ENCODE data around the gene GFAP. TPM values are rescaled to one million over a fixed set of nuclear protein-coding genes. Genes with fewer than 3 reads are reported as not detected.

Gene GFAP
- total RNA-seq, 1 experiment from 2014 or later, result 1.2 TPM

DNA sequence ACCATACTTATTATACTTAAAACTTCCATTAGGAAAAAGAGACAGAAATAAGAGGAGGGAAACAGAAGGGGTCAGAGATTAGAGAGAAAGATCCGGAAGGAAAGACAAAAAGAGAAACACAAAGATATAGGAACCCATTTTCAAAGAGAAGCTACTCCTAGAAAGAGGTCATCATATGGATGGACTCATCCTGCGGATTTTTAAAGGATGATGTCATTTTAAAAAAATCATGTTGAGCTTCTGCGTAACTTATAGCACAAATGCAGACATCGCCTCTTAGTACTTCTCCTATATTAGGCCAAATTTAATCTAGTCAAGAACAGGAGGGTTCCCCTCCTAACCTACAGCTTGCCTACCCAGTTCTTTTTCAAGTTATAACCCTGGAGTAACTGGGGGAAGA is 34.2 kb downstream of the GFAP start:
- no peaks in the 10 kb centered on the region for H3K27me3 ChIP-seq (ENCODE audit: insufficient read depth, low read length)
- no peaks in the 10 kb centered on the region for H3K9me3 Mint-ChIP-seq
- H2BK12ac ChIP-seq (ENCODE audit: insufficient read length, low read depth, low read length), result no peak overlapping the region
- no peak overlapping the region for H4K5ac ChIP-seq (ENCODE audit: insufficient read length, low read depth, low read length)
- no peak overlapping the region for H3K14ac ChIP-seq (ENCODE audit: insufficient read depth, low read length)
- peaks cover 42 to 85% (median 74%) of the 10 kb centered on the region in 3 experiments; a peak in 6 of 7 replicates for H3K36me3 Mint-ChIP-seq (ENCODE audit: insufficient read depth in 1 of 3, low read depth in 3 of 3)
- no peak overlapping the region for H4K91ac ChIP-seq (ENCODE audit: insufficient read length, low read depth, low read length)
- no peak overlapping the region for H3K23ac ChIP-seq (ENCODE audit: insufficient read length, low read depth, low read length)
- no peak overlapping the region for H3K4me3 Mint-ChIP-seq
- TF ChIP-seq, protein P1, sequence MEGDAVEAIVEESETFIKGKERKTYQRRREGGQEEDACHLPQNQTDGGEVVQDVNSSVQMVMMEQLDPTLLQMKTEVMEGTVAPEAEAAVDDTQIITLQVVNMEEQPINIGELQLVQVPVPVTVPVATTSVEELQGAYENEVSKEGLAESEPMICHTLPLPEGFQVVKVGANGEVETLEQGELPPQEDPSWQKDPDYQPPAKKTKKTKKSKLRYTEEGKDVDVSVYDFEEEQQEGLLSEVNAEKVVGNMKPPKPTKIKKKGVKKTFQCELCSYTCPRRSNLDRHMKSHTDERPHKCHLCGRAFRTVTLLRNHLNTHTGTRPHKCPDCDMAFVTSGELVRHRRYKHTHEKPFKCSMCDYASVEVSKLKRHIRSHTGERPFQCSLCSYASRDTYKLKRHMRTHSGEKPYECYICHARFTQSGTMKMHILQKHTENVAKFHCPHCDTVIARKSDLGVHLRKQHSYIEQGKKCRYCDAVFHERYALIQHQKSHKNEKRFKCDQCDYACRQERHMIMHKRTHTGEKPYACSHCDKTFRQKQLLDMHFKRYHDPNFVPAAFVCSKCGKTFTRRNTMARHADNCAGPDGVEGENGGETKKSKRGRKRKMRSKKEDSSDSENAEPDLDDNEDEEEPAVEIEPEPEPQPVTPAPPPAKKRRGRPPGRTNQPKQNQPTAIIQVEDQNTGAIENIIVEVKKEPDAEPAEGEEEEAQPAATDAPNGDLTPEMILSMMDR (conservative IDR thresholded peaks at IDR 0.05), result no peak
- no peaks in the 10 kb centered on the region for H4K20me1 ChIP-seq (ENCODE audit: control insufficient read depth, insufficient read depth, insufficient read length)
- H3T11ph ChIP-seq (ENCODE audit: low read length), result no peak overlapping the region
- WGBS (ENCODE audit: extremely low coverage, insufficient read length, low lambda C conversion rate), result no CpG with 5 or more reads among the region's 4 CpGs
- H3K79me1 ChIP-seq (ENCODE audit: insufficient read depth, low read depth, low read length, poor library complexity, severe bottlenecking), result no peaks in the 10 kb centered on the region
- H3K56ac ChIP-seq (ENCODE audit: insufficient read length, low read depth, low read length), result no peak overlapping the region
- no peak overlapping the region for H3K27ac ChIP-seq (ENCODE audit: insufficient read length, low read depth, low read length)
- H2BK20ac ChIP-seq (ENCODE audit: low read depth, low read length, poor library complexity, severe bottlenecking), result no peak overlapping the region
- no peak overlapping the region for H3K9ac ChIP-seq (ENCODE audit: extremely low read depth, insufficient read length, low read length)
- H3K18ac ChIP-seq (ENCODE audit: insufficient read length, low read depth, low read length), result no peak overlapping the region
- no peaks in the 10 kb centered on the region for H3K79me2 ChIP-seq (ENCODE audit: insufficient read depth, low read length)
- no peaks in the 10 kb centered on the region for H3K9me3 ChIP-seq (ENCODE audit: control insufficient read depth, low read depth, low read length)
- no peak overlapping the region for H3K27ac Mint-ChIP-seq
- no peak overlapping the region for H2AFZ ChIP-seq (ENCODE audit: low read length)
- H2BK15ac ChIP-seq (ENCODE audit: low read depth, low read length), result no peak overlapping the region
- no peaks in the 10 kb centered on the region for H3K27me3 Mint-ChIP-seq (ENCODE audit: low read depth)
- no peak overlapping the region for H2AK5ac ChIP-seq (ENCODE audit: insufficient read length, low read length)
- H3K4me1 ChIP-seq (ENCODE audit: insufficient read depth, low read length), result no peaks in the 10 kb centered on the region
- no peak overlapping the region for H3K4me2 ChIP-seq (ENCODE audit: insufficient read depth, insufficient read length, low read length)
- H2BK5ac ChIP-seq (ENCODE audit: insufficient read length, low read length), result no peak overlapping the region
- no peak overlapping the region for H3K4ac ChIP-seq (ENCODE audit: low read depth, low read length)
- DNase-seq, result no peak
- no peaks in the 10 kb centered on the region for H3K23me2 ChIP-seq (ENCODE audit: insufficient read length, low read depth, low read length, poor library complexity, severe bottlenecking)
- no peak overlapping the region for H4K8ac ChIP-seq (replicated peaks; ENCODE audit: insufficient read length, low read depth, low read length)
- no peaks in the 10 kb centered on the region for H3K4me1 Mint-ChIP-seq
- H2BK120ac ChIP-seq (ENCODE audit: low read depth, low read length, poor library complexity, severe bottlenecking), result no peak overlapping the region
